DND-41 (cell line): ENCODE measurements around the gene INMT.

Experiments used
- ATAC-seq: fragments of 200-7000 bp; cut with Tn5 transposase; 3 replicates; pipeline ENCODE4 v1.9.1; 2021; ENCODE audit warnings: low read depth; ENCODE audit not compliant: insufficient read depth
- DNase-seq: peaks from one replicate; pipeline ENCODE4 v3.0.0-alpha.2; 2020
- H2AFZ ChIP-seq: 2 replicates; pipeline ENCODE4 v1.6.0; 2012; ENCODE audit warnings: low read depth, low read length
- H3K27ac ChIP-seq: 2 replicates; pipeline ENCODE4 v1.5.1; 2012; ENCODE audit warnings: low read length, inconsistent platforms
- H3K27me3 ChIP-seq: fragments of 200-600 bp; sonication (generic); 2 replicates; pipeline ENCODE4 v1.6.0; 2012; ENCODE audit warnings: low read length, mild to moderate bottlenecking, inconsistent platforms; ENCODE audit not compliant: insufficient read depth, poor library complexity
- H3K36me3 ChIP-seq: 2 replicates; pipeline ENCODE4 v1.5.1; 2012; ENCODE audit warnings: low read length, inconsistent platforms; ENCODE audit not compliant: insufficient read depth
- H3K4me1 ChIP-seq: 2 replicates; pipeline ENCODE4 v1.5.1; 2012; ENCODE audit warnings: mild to moderate bottlenecking, low read length; ENCODE audit not compliant: insufficient read depth
- H3K4me2 ChIP-seq: 2 replicates; pipeline ENCODE4 v1.6.0; 2012; ENCODE audit warnings: mild to moderate bottlenecking, moderate library complexity, low read length, inconsistent platforms; ENCODE audit not compliant: insufficient read depth
- H3K4me3 ChIP-seq, 2 experiments: fragments of 200-600 bp in 1 of 2; shearing (Covaris generic) in 1 of 2; 2 replicates each; pipeline ENCODE4 v1.5.1; 2012 to 2016; ENCODE audit warnings: inconsistent platforms in 2 of 2, low read length in 2 of 2, mild to moderate bottlenecking in 2 of 2, low read depth in 1 of 2, moderate library complexity in 1 of 2
- H3K79me2 ChIP-seq: 2 replicates; pipeline ENCODE4 v1.6.0; 2012; ENCODE audit warnings: low read length, inconsistent platforms; ENCODE audit not compliant: insufficient read depth
- H3K9ac ChIP-seq: 2 replicates; pipeline ENCODE4 v1.6.0; 2012; ENCODE audit warnings: low read depth, mild to moderate bottlenecking, inconsistent platforms, low read length, moderate library complexity
- H3K9me3 ChIP-seq: 2 replicates; pipeline ENCODE4 v1.5.1; 2012; ENCODE audit warnings: low read length, moderate library complexity, mild to moderate bottlenecking, inconsistent platforms; ENCODE audit not compliant: insufficient read depth, severe bottlenecking
- H4K20me1 ChIP-seq: 2 replicates; pipeline ENCODE4 v1.6.0; 2012; ENCODE audit warnings: low read length; ENCODE audit not compliant: insufficient read depth
- CTCF ChIP-seq: IDR thresholded peaks from 2 replicates; pipeline ENCODE4 v1.5.1; 2012; ENCODE audit warnings: borderline replicate concordance, low read length, moderate library complexity, mild to moderate bottlenecking; ENCODE audit not compliant: poor library complexity, severe bottlenecking; ENCODE audit errors: extremely low read depth
- EZH2 ChIP-seq: IDR thresholded peaks from 3 replicates; pipeline ENCODE4 v1.6.1; 2012; ENCODE audit warnings: borderline replicate concordance, low read depth, mild to moderate bottlenecking, moderate library complexity, low read length, inconsistent platforms; ENCODE audit not compliant: severe bottlenecking

Gene INMT

GRCh38 chr7:30757342-30757692, 5.4 kb downstream of the INMT start:
- H3K4me2 ChIP-seq, result no peak overlapping the region
- DNase-seq, result no peak
- no peaks in the 10 kb centered on the region for H3K4me1 ChIP-seq
- no peak overlapping the region for H3K9ac ChIP-seq
- H3K27ac ChIP-seq, result no peak overlapping the region
- no peaks in the 10 kb centered on the region for H3K36me3 ChIP-seq
- no peak for TF ChIP-seq CTCF
- no peak for TF ChIP-seq EZH2
- no peaks in the 10 kb centered on the region for H3K9me3 ChIP-seq
- no peak overlapping the region for H3K4me3 ChIP-seq
- no peaks in the 10 kb centered on the region for H3K27me3 ChIP-seq
- H2AFZ ChIP-seq, result no peak overlapping the region
- no peaks in the 10 kb centered on the region for H3K79me2 ChIP-seq
- no peak for ATAC-seq
- H4K20me1 ChIP-seq, result no peaks in the 10 kb centered on the region

GRCh38 chr7:30760514-30761213, 8.7 kb downstream of the INMT start:
- ATAC-seq (no peak), DNase-seq (no peak)
- Histone ChIP-seq H3K79me2 (no peaks in the 10 kb centered on the region), H4K20me1 (no peaks in the 10 kb centered on the region), H3K4me1 (no peaks in the 10 kb centered on the region), H3K9me3 (no peaks in the 10 kb centered on the region), H3K27me3 (peaks cover 8% of the 10 kb centered on the region), H3K4me3 (no peak overlapping the region), H3K36me3 (no peaks in the 10 kb centered on the region), H3K9ac (no peak overlapping the region), H3K27ac (no peak overlapping the region), H2AFZ (no peak overlapping the region), H3K4me2 (no peak overlapping the region)
- TF ChIP-seq CTCF (no peak), EZH2 (no peak)

- ATAC-seq, result no peak
These were observed 9.6 kb downstream of the INMT start for GRCh38 chr7:30761214-30762156.

More at GRCh38 chr7:30761214-30762156, 9.6 kb downstream of the INMT start:
- no peak for DNase-seq
- no peak overlapping the region for H3K4me3 ChIP-seq
- no peaks in the 10 kb centered on the region for H4K20me1 ChIP-seq
- H3K27ac ChIP-seq, result no peak overlapping the region
- no peaks in the 10 kb centered on the region for H3K9me3 ChIP-seq
- H3K27me3 ChIP-seq, result peaks cover 8% of the 10 kb centered on the region
- TF ChIP-seq EZH2, result no peak
- TF ChIP-seq CTCF, result no peak
- H3K36me3 ChIP-seq, result no peaks in the 10 kb centered on the region
- no peak overlapping the region for H2AFZ ChIP-seq
- no peaks in the 10 kb centered on the region for H3K4me1 ChIP-seq
- no peaks in the 10 kb centered on the region for H3K79me2 ChIP-seq
- H3K9ac ChIP-seq, result no peak overlapping the region
- H3K4me2 ChIP-seq, result no peak overlapping the region
